Mesenchymal stem cell (in vitro differentiated cells and primary cell): Measurements from ENCODE around the gene ARID1B.

Source experiments
- DNase-seq: peaks from one replicate; pipeline ENCODE4 v3.0.0-alpha.2; 2013
- H2AFZ ChIP-seq: one replicate; pipeline ENCODE4 v1.6.1; 2013; ENCODE audit warnings: low read depth, mild to moderate bottlenecking, control low read depth, inconsistent platforms, low read length, moderate library complexity
- H2AK5ac ChIP-seq: 2 replicates; pipeline ENCODE4 v1.6.1; 2013; ENCODE audit warnings: low read length, moderate library complexity, mild to moderate bottlenecking, inconsistent platforms; ENCODE audit not compliant: severe bottlenecking
- H2BK120ac ChIP-seq: one replicate; pipeline ENCODE4 v1.6.1; 2013; ENCODE audit warnings: low read depth, mild to moderate bottlenecking, inconsistent platforms, low read length, moderate library complexity
- H2BK12ac ChIP-seq, 2 experiments: one replicate each; pipeline ENCODE4 v1.6.1; 2013; ENCODE audit warnings: inconsistent platforms in 2 of 2, low read length in 2 of 2, mild to moderate bottlenecking in 2 of 2, moderate library complexity in 2 of 2, control low read depth in 1 of 2
- H2BK15ac ChIP-seq: one replicate; pipeline ENCODE4 v1.6.1; 2013; ENCODE audit warnings: mild to moderate bottlenecking, low read depth, inconsistent platforms; ENCODE audit not compliant: poor library complexity, severe bottlenecking
- H2BK5ac ChIP-seq: 2 replicates; pipeline ENCODE4 v1.6.1; 2013; ENCODE audit warnings: low read depth, mild to moderate bottlenecking, low read length, control low read depth, inconsistent platforms; ENCODE audit not compliant: poor library complexity, severe bottlenecking
- H3K14ac ChIP-seq, 2 experiments: one replicate each; pipeline ENCODE4 v1.6.1; 2013; ENCODE audit warnings: inconsistent platforms in 2 of 2, low read length in 2 of 2, control low read depth in 1 of 2, mild to moderate bottlenecking in 1 of 2, moderate library complexity in 1 of 2
- H3K18ac ChIP-seq, 2 experiments: one replicate each; pipeline ENCODE4 v1.6.1; 2013; ENCODE audit warnings: inconsistent platforms in 2 of 2, low read length in 2 of 2, control low read depth in 1 of 2, low read depth in 1 of 2, mild to moderate bottlenecking in 1 of 2
- H3K23ac ChIP-seq, 2 experiments: one replicate each; pipeline ENCODE4 v1.6.1; 2013; ENCODE audit warnings: inconsistent platforms in 2 of 2, low read length in 2 of 2, mild to moderate bottlenecking in 2 of 2, moderate library complexity in 2 of 2, control low read depth in 1 of 2
- H3K27ac ChIP-seq: 2 replicates; pipeline ENCODE4 v1.5.1; 2013; ENCODE audit warnings: mild to moderate bottlenecking, moderate library complexity, low read length, control low read depth, inconsistent platforms; ENCODE audit not compliant: poor library complexity, severe bottlenecking
- H3K27me3 ChIP-seq, 2 experiments: 2 replicates each; pipeline versions ENCODE4 v1.6.1 to v1.7.0; 2013; ENCODE audit warnings: low read length in 2 of 2, mild to moderate bottlenecking in 2 of 2, moderate library complexity in 2 of 2, control low read depth in 1 of 2, inconsistent platforms in 1 of 2; ENCODE audit not compliant: control insufficient read depth in 1 of 2, insufficient read depth in 1 of 2
- H3K36me3 ChIP-seq, 2 experiments: 2 replicates each; pipeline versions ENCODE4 v1.6.1 to v1.7.0; 2013; ENCODE audit warnings: low read length in 2 of 2, control low read depth in 1 of 2, inconsistent platforms in 1 of 2, low read depth in 1 of 2, mild to moderate bottlenecking in 1 of 2; ENCODE audit not compliant: insufficient read depth in 2 of 2, control insufficient read depth in 1 of 2
- H3K4ac ChIP-seq, 2 experiments: one replicate each; pipeline ENCODE4 v1.6.1; 2013; ENCODE audit warnings: inconsistent platforms in 2 of 2, low read length in 2 of 2, mild to moderate bottlenecking in 2 of 2, moderate library complexity in 2 of 2, control low read depth in 1 of 2, low read depth in 1 of 2
- H3K4me1 ChIP-seq: 2 replicates; pipeline ENCODE4 v1.6.1; 2013; ENCODE audit warnings: low read depth, low read length, control low read depth; ENCODE audit not compliant: control insufficient read depth, insufficient read depth
- H3K4me2 ChIP-seq: 2 replicates; pipeline ENCODE4 v1.6.1; 2013; ENCODE audit warnings: low read length, mild to moderate bottlenecking, inconsistent platforms; ENCODE audit not compliant: poor library complexity, severe bottlenecking
- H3K4me3 ChIP-seq, 2 experiments: 2 replicates each; pipeline versions ENCODE4 v1.5.1 to v1.7.0; 2013; ENCODE audit warnings: low read length in 2 of 2, mild to moderate bottlenecking in 2 of 2, control low read depth in 1 of 2, low read depth in 1 of 2; ENCODE audit not compliant: insufficient read depth in 1 of 2
- H3K79me1 ChIP-seq: replicated peaks from 2 replicates; pipeline ENCODE4 v1.6.1; 2013; ENCODE audit warnings: mild to moderate bottlenecking, control low read depth, low read length, inconsistent platforms; ENCODE audit not compliant: poor library complexity, severe bottlenecking
- H3K9ac ChIP-seq: 2 replicates; pipeline ENCODE4 v1.7.0; 2013; ENCODE audit warnings: mild to moderate bottlenecking, low read length, moderate library complexity
- H3K9me3 ChIP-seq: 2 replicates; pipeline ENCODE4 v1.7.0; 2013; ENCODE audit warnings: mild to moderate bottlenecking, low read length; ENCODE audit not compliant: control insufficient read depth
- H4K8ac ChIP-seq: one replicate; pipeline ENCODE4 v1.6.1; 2013; ENCODE audit warnings: inconsistent platforms, mild to moderate bottlenecking, low read length, moderate library complexity
- H4K91ac ChIP-seq: one replicate; pipeline ENCODE4 v1.6.1; 2013; ENCODE audit warnings: mild to moderate bottlenecking, low read length, inconsistent platforms
- WGBS: methylation state at CpG from one replicate; pipeline ENCODE4 v1.1.7; 2013; ENCODE audit warnings: mixed read lengths; 5-methylcytosine and 5-hydroxymethylcytosine counted together

The ARID1B gene

GRCh38 chr6:156795825-156796224 is 18.6 kb downstream of the ARID1B start:
- Histone ChIP-seq H3K14ac (peak overlapping the region in 1 of 2 experiments; percentile 86), H2AK5ac (no peak overlapping the region), H3K27me3 (no peaks in the 10 kb centered on the region), H3K4me1 (peaks cover 17% of the 10 kb centered on the region), H2BK5ac (no peak overlapping the region), H2AFZ (no peak overlapping the region), H3K4me2 (no peak overlapping the region), H4K8ac (no peak overlapping the region), H3K79me1 (peaks cover 19% of the 10 kb centered on the region), H2BK12ac (no peak overlapping the region), H3K4me3 (peak overlapping the region in 1 of 2 experiments; percentile 72), H3K9me3 (no peaks in the 10 kb centered on the region), H3K36me3 (peaks cover 0 to 9% of the 10 kb centered on the region in 2 experiments), H2BK15ac (no peak overlapping the region), H3K4ac (no peak overlapping the region), H3K9ac (peak overlapping the region; percentile 56), H3K23ac (no peak overlapping the region), H3K18ac (no peak overlapping the region), H4K91ac (no peak overlapping the region), H2BK120ac (no peak overlapping the region), H3K27ac (no peak overlapping the region)
- no peak for DNase-seq
- WGBS, result 95% methylated on average over 8 of the region's 9 CpGs

GRCh38 chr6:156796627-156797026 is 19.4 kb downstream of the ARID1B start:
- peaks cover 15% of the 10 kb centered on the region for H3K4me1 ChIP-seq
- H2BK120ac ChIP-seq, result no peak overlapping the region
- H3K4me2 ChIP-seq, result no peak overlapping the region
- WGBS, result 95% methylated on average over 3 of the region's 3 CpGs
- no peak for DNase-seq
- no peak overlapping the region for H3K18ac ChIP-seq
- peaks cover 19% of the 10 kb centered on the region for H3K79me1 ChIP-seq
- H3K23ac ChIP-seq, result peak overlapping the region in 1 of 2 experiments; percentile 49
- H3K27me3 ChIP-seq, result no peaks in the 10 kb centered on the region
- no peaks in the 10 kb centered on the region for H3K9me3 ChIP-seq
- H2AK5ac ChIP-seq, result no peak overlapping the region
- peak overlapping the region; percentile 24 for H4K8ac ChIP-seq
- no peak overlapping the region for H3K27ac ChIP-seq
- no peak overlapping the region for H3K4me3 ChIP-seq
- H3K4ac ChIP-seq, result no peak overlapping the region
- H3K36me3 ChIP-seq, result peaks cover 0 to 9% of the 10 kb centered on the region in 2 experiments
- peak overlapping the region; percentile 56 for H3K9ac ChIP-seq
- no peak overlapping the region for H2BK5ac ChIP-seq
- no peak overlapping the region for H2BK15ac ChIP-seq
- no peak overlapping the region for H3K14ac ChIP-seq
- H2AFZ ChIP-seq, result no peak overlapping the region
- no peak overlapping the region for H2BK12ac ChIP-seq
- no peak overlapping the region for H4K91ac ChIP-seq

DNA sequence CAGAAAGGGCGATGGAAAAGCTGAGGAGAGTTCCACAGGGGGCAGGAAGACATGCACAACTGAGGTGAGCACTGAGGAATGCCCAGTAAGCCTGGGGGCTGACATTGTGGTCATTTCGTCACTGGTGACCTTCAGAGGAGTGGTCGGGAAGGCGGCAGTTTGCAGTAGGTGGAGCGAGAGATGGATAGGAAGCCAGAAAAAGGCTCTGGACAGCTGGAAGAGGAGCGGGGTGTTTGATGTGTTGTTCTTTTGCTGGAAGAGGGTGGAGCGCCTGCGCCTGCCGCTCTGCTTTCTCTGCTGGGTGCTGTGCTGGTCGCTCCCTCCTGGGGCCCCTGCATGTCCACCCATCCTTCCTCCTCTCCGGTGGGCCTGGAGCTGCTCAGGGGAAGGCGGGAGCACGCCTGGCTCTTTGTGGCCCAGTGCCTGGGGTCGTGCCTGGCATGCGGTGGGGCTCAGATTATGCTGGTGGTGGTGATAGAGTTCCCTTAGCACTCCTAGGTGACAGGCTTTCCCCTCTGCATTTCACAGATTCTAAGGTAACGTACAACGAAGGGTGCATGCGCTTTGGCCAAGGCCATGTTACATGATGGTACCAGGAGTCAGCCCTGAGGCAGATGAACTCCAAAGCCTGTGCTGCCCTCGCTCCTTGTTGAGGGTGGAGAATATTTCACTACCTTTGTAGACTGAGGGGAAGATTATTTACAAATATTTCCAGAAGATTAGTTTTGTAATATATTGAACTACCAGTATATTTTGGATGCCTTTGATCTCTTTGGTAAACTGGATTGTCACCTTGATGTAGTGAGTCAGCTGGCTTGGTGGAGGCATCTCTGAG is 20.9 kb downstream of the ARID1B start:
- no peak overlapping the region for H2BK120ac ChIP-seq

DNA sequence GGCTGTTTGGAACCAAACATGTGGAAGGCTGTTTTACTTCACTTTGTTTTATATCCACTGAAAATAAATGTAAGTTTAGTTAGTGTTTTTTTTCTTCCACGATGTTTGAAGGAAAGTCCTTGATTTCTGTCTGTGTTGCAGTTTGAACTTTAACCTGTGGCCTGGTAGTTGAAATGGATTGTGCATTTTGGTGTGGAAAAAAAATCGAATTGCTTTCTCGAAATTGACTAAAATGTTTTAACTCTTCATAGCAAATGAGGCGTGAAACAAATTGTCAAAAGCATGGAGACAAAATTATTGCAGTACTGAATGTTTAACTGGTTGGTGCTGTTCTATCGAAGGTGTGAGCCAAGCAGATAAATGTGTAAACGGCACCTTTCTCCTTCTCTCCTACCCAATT is 24.5 kb downstream of the ARID1B start:
- Histone ChIP-seq H2BK15ac (no peak overlapping the region), H3K36me3 (peaks cover 0 to 13% of the 10 kb centered on the region in 2 experiments), H3K4me1 (peaks cover 4% of the 10 kb centered on the region), H3K4me2 (no peak overlapping the region), H4K8ac (no peak overlapping the region), H4K91ac (no peak overlapping the region), H3K23ac (no peak overlapping the region), H2AFZ (no peak overlapping the region), H3K14ac (no peak overlapping the region), H3K4me3 (no peak overlapping the region), H2AK5ac (no peak overlapping the region), H2BK12ac (no peak overlapping the region), H2BK5ac (no peak overlapping the region), H3K27me3 (no peaks in the 10 kb centered on the region), H3K9me3 (no peaks in the 10 kb centered on the region), H3K18ac (no peak overlapping the region), H3K79me1 (peaks cover 10% of the 10 kb centered on the region), H3K27ac (no peak overlapping the region), H2BK120ac (no peak overlapping the region), H3K4ac (no peak overlapping the region), H3K9ac (no peak overlapping the region)
- no peak for DNase-seq
- WGBS, result 88% methylated on average over 4 of the region's 6 CpGs

More for the DNA sequence above, 20.9 kb downstream of the ARID1B start:
- H3K18ac ChIP-seq, result no peak overlapping the region
- no peaks in the 10 kb centered on the region for H3K27me3 ChIP-seq
- H3K36me3 ChIP-seq, result peaks cover 0 to 9% of the 10 kb centered on the region in 2 experiments
- H3K79me1 ChIP-seq, result peaks cover 13% of the 10 kb centered on the region
- H3K4me2 ChIP-seq, result no peak overlapping the region
- no peak overlapping the region for H2AK5ac ChIP-seq
- H3K9ac ChIP-seq, result no peak overlapping the region
- H2BK5ac ChIP-seq, result no peak overlapping the region
- no peak overlapping the region for H4K8ac ChIP-seq
- DNase-seq, result no peak
- no peak overlapping the region for H3K4ac ChIP-seq
- no peak overlapping the region for H2BK15ac ChIP-seq
- no peak overlapping the region for H3K27ac ChIP-seq
- 92% methylated on average over 15 of the region's 19 CpGs for WGBS
- H3K14ac ChIP-seq, result no peak overlapping the region
- no peak overlapping the region for H2AFZ ChIP-seq
- H3K4me1 ChIP-seq, result peaks cover 13% of the 10 kb centered on the region
- no peak overlapping the region for H4K91ac ChIP-seq
- no peak overlapping the region for H3K23ac ChIP-seq
- H3K9me3 ChIP-seq, result no peaks in the 10 kb centered on the region
- no peak overlapping the region for H3K4me3 ChIP-seq
- no peak overlapping the region for H2BK12ac ChIP-seq
